HUES64 (cell line): ENCODE results near the gene TSPYL4. TPM values are rescaled to one million over a fixed set of nuclear protein-coding genes. Genes with fewer than 3 reads are reported as not detected.

Source experiments
- H3K27ac ChIP-seq: 2 replicates; pipeline ENCODE4 v1.7.0; 2013; ENCODE audit warnings: low read depth, low read length, inconsistent platforms
- H3K27me3 ChIP-seq: 2 replicates; pipeline ENCODE4 v1.6.1; 2013; ENCODE audit warnings: mild to moderate bottlenecking, low read length; ENCODE audit not compliant: insufficient read depth
- H3K36me3 ChIP-seq: 2 replicates; pipeline ENCODE4 v1.6.1; 2013; ENCODE audit warnings: mild to moderate bottlenecking, low read length; ENCODE audit not compliant: insufficient read depth
- H3K4me1 ChIP-seq: 2 replicates; pipeline ENCODE4 v1.6.1; 2013; ENCODE audit warnings: mild to moderate bottlenecking, low read length, moderate library complexity; ENCODE audit not compliant: insufficient read depth
- H3K4me3 ChIP-seq: 2 replicates; pipeline ENCODE4 v1.5.1; 2013; ENCODE audit warnings: mild to moderate bottlenecking, low read length, moderate library complexity
- H3K9ac ChIP-seq: 2 replicates; pipeline ENCODE4 v1.6.1; 2013; ENCODE audit warnings: mild to moderate bottlenecking, low read depth, low read length
- H3K9me3 ChIP-seq: 2 replicates; pipeline ENCODE4 v1.6.1; 2013; ENCODE audit warnings: low read depth, low read length; ENCODE audit not compliant: insufficient read depth
- WGBS: fragments of 150-250, 120-280 bp; methylation state at CpG from one replicate; pipeline ENCODE4 v1.1.7; 2013; ENCODE audit warnings: missing lambda C conversion rate; 5-methylcytosine and 5-hydroxymethylcytosine counted together
- polyA plus RNA-seq, 2 experiments: library from polyadenylated mRNA; stranded (reverse); fragments of 50-300 nt; gene quantifications; one replicate each; pipeline ENCODE4 v1.2.3, GENCODE V29; 2013

The TSPYL4 gene
- 17.7 TPM for polyA plus RNA-seq (2013, experiment 1 of 2)
- 17.5 TPM for polyA plus RNA-seq (2013, experiment 2 of 2)

GRCh38 chr6:116253505-116254296, at the start of gene TSPYL4:
Gene TSPYL4, minus strand, starts transcription at chr6:116254075. Its CDS starts 67 bp downstream, at chr6:116254008.
- Histone ChIP-seq H3K4me3 (peak within 1 kb of the TSS; percentile 82), H3K9ac (peak within 1 kb of the TSS; percentile 97), H3K36me3 (peaks cover 3% of the 10 kb centered on the region; the same call in 1 of the 2 replicates), H3K27me3 (no peaks in the 10 kb centered on the region), H3K9me3 (no peaks in the 10 kb centered on the region), H3K4me1 (peaks cover 37% of the 10 kb centered on the region; the same call in 1 of the 2 replicates), H3K27ac (peak within 1 kb of the TSS; percentile 91)
- WGBS, result under 1% methylated on average over 53 of the region's 53 CpGs

- H3K27me3 ChIP-seq, result no peaks in the 10 kb centered on the region
- peaks cover 10% of the 10 kb centered on the region for H3K9me3 ChIP-seq
- no peak overlapping the region for H3K9ac ChIP-seq
- no peak overlapping the region for H3K27ac ChIP-seq
- H3K4me1 ChIP-seq, result no peaks in the 10 kb centered on the region
- H3K4me3 ChIP-seq, result no peak overlapping the region
- H3K36me3 ChIP-seq, result no peaks in the 10 kb centered on the region
- WGBS, result 91% methylated on average over 3 of the region's 3 CpGs
Measured at GRCh38 chr6:116301104-116301503, 47.2 kb upstream of the TSPYL4 start.

- Histone ChIP-seq H3K4me3 (no peak overlapping the region), H3K4me1 (no peaks in the 10 kb centered on the region), H3K36me3 (no peaks in the 10 kb centered on the region), H3K27ac (no peak overlapping the region), H3K9ac (no peak overlapping the region), H3K9me3 (peaks cover 10% of the 10 kb centered on the region), H3K27me3 (no peaks in the 10 kb centered on the region)
- WGBS, result 67% methylated on average over 1 of the region's 1 CpG
Measured at GRCh38 chr6:116300566-116300965, 46.7 kb upstream of the TSPYL4 start.

- Histone ChIP-seq H3K9ac (no peak overlapping the region), H3K4me1 (no peaks in the 10 kb centered on the region), H3K9me3 (peaks cover 10% of the 10 kb centered on the region), H3K27ac (no peak overlapping the region), H3K27me3 (no peaks in the 10 kb centered on the region), H3K4me3 (no peak overlapping the region), H3K36me3 (no peaks in the 10 kb centered on the region)
Measured at GRCh38 chr6:116298973-116299372, 45.1 kb upstream of the TSPYL4 start.

GRCh38 chr6:116298273-116298672, 44.4 kb upstream of the TSPYL4 start:
- H3K27me3 ChIP-seq, result no peaks in the 10 kb centered on the region
- H3K4me3 ChIP-seq, result no peak overlapping the region
- H3K9me3 ChIP-seq, result peaks cover 10% of the 10 kb centered on the region
- H3K4me1 ChIP-seq, result no peaks in the 10 kb centered on the region
- H3K36me3 ChIP-seq, result no peaks in the 10 kb centered on the region
- H3K27ac ChIP-seq, result no peak overlapping the region
- H3K9ac ChIP-seq, result no peak overlapping the region
- WGBS, result 95% methylated on average over 2 of the region's 3 CpGs

GRCh38 chr6:116292553-116292952, 38.7 kb upstream of the TSPYL4 start:
- WGBS, result 100% methylated on average over 1 of the region's 1 CpG

GRCh38 chr6:116291701-116292396, 38.0 kb upstream of the TSPYL4 start:
- Histone ChIP-seq H3K4me1 (no peaks in the 10 kb centered on the region), H3K27ac (no peak overlapping the region), H3K4me3 (no peak overlapping the region), H3K27me3 (no peaks in the 10 kb centered on the region), H3K9ac (no peak overlapping the region), H3K9me3 (no peaks in the 10 kb centered on the region), H3K36me3 (no peaks in the 10 kb centered on the region)
- 94% methylated on average over 4 of the region's 4 CpGs for WGBS

More at GRCh38 chr6:116292553-116292952, 38.7 kb upstream of the TSPYL4 start:
- H3K27me3 ChIP-seq, result no peaks in the 10 kb centered on the region
- H3K9me3 ChIP-seq, result no peaks in the 10 kb centered on the region
- H3K27ac ChIP-seq, result no peak overlapping the region
- no peaks in the 10 kb centered on the region for H3K4me1 ChIP-seq
- no peak overlapping the region for H3K4me3 ChIP-seq
- H3K9ac ChIP-seq, result no peak overlapping the region
- H3K36me3 ChIP-seq, result no peaks in the 10 kb centered on the region

- no peak overlapping the region for H3K27ac ChIP-seq
- H3K4me3 ChIP-seq, result no peak overlapping the region
- H3K9ac ChIP-seq, result no peak overlapping the region
- no peaks in the 10 kb centered on the region for H3K36me3 ChIP-seq
- WGBS, result 96% methylated on average over 2 of the region's 2 CpGs
- H3K4me1 ChIP-seq, result no peaks in the 10 kb centered on the region
- H3K9me3 ChIP-seq, result no peaks in the 10 kb centered on the region
- H3K27me3 ChIP-seq, result no peaks in the 10 kb centered on the region
Measured at GRCh38 chr6:116290799-116291198, 36.9 kb upstream of the TSPYL4 start.

GRCh38 chr6:116289876-116290275, 36.0 kb upstream of the TSPYL4 start:
- Histone ChIP-seq H3K27me3 (no peaks in the 10 kb centered on the region), H3K9me3 (no peaks in the 10 kb centered on the region), H3K4me3 (no peak overlapping the region), H3K36me3 (no peaks in the 10 kb centered on the region), H3K9ac (no peak overlapping the region), H3K4me1 (no peaks in the 10 kb centered on the region), H3K27ac (no peak overlapping the region)
- 92% methylated on average over 2 of the region's 2 CpGs for WGBS

GRCh38 chr6:116287689-116288282, 33.9 kb upstream of the TSPYL4 start:
- H3K27me3 ChIP-seq, result no peaks in the 10 kb centered on the region
- H3K9me3 ChIP-seq, result no peaks in the 10 kb centered on the region
- H3K4me3 ChIP-seq, result no peak overlapping the region
- no peak overlapping the region for H3K27ac ChIP-seq
- WGBS, result 92% methylated on average over 2 of the region's 2 CpGs
- H3K9ac ChIP-seq, result no peak overlapping the region
- H3K36me3 ChIP-seq, result no peaks in the 10 kb centered on the region
- H3K4me1 ChIP-seq, result no peaks in the 10 kb centered on the region

- no peak overlapping the region for H3K27ac ChIP-seq
- 100% methylated on average over 1 of the region's 1 CpG for WGBS
- H3K4me3 ChIP-seq, result no peak overlapping the region
- no peaks in the 10 kb centered on the region for H3K27me3 ChIP-seq
- H3K9ac ChIP-seq, result no peak overlapping the region
- no peaks in the 10 kb centered on the region for H3K36me3 ChIP-seq
- H3K4me1 ChIP-seq, result no peaks in the 10 kb centered on the region
- no peaks in the 10 kb centered on the region for H3K9me3 ChIP-seq
Measured at GRCh38 chr6:116286773-116287358, 33.0 kb upstream of the TSPYL4 start.
